AG08395 (cell line): ENCODE data around the gene DIP2C.
"Not testable (repeated sequence)": the region's sequence is repeated elsewhere in the genome, so short reads cannot be mapped to it uniquely, and the experiment has no call there.

Source experiments
- DNase-seq: peaks from one replicate; pipeline ENCODE4 v3.0.0; 2012; ENCODE audit warnings: mixed read lengths, low spot score

DIP2C gene

GRCh38 chr10:693506-693905 lies 4.0 kb upstream of the DIP2C start:
- no peak for DNase-seq

- DNase-seq: no peak
Measured at GRCh38 chr10:692682-693351, 3.3 kb upstream of the DIP2C start.

- no peak for DNase-seq
Measured at GRCh38 chr10:691216-691615, 1.7 kb upstream of the DIP2C start.

- no peak for DNase-seq
Measured at GRCh38 chr10:690372-691161, 1.1 kb upstream of the DIP2C start.

GRCh38 chr10:689121-689451 lies 382 bp downstream of the DIP2C start:
- no peak for DNase-seq

GRCh38 chr10:688312-689120 lies 952 bp downstream of the DIP2C start:
- DNase-seq: peak; percentile 25

- no peak for DNase-seq
Measured at GRCh38 chr10:687583-688311, 1.7 kb downstream of the DIP2C start.

- no peak for DNase-seq
Measured at GRCh38 chr10:686155-686931, 3.1 kb downstream of the DIP2C start.

GRCh38 chr10:685613-686012 lies 3.9 kb downstream of the DIP2C start:
- no peak for DNase-seq

- peak; percentile 85 for DNase-seq
Measured at GRCh38 chr10:683448-684071, 5.9 kb downstream of the DIP2C start.

GRCh38 chr10:682931-683447 lies 6.5 kb downstream of the DIP2C start:
- DNase-seq: peak; percentile 65

- no peak for DNase-seq
Measured at GRCh38 chr10:681670-682318, 7.7 kb downstream of the DIP2C start.

GRCh38 chr10:680745-681144 lies 8.7 kb downstream of the DIP2C start:
- DNase-seq: no peak

- DNase-seq: no peak
Measured at GRCh38 chr10:680146-680545, 9.3 kb downstream of the DIP2C start.

- DNase-seq: no peak
Measured at GRCh38 chr10:679556-679955, 9.9 kb downstream of the DIP2C start.

GRCh38 chr10:678662-679005 lies 10.8 kb downstream of the DIP2C start:
- not testable (repeated sequence) for DNase-seq

GRCh38 chr10:677750-678661 lies 11.5 kb downstream of the DIP2C start:
- DNase-seq: no peak

GRCh38 chr10:677038-677437 lies 12.4 kb downstream of the DIP2C start:
- DNase-seq: no peak

- DNase-seq: no peak
Measured at GRCh38 chr10:676178-676577, 13.3 kb downstream of the DIP2C start.
